SKM-1 (cell line): ENCODE results near the gene KRTAP5-1.

Experiments
- DNase-seq: peaks from one replicate; lab custom pipeline; 2025; ENCODE audit not compliant: unreplicated experiment; lab: John Stamatoyannopoulos, UW

Gene KRTAP5-1

DNA sequence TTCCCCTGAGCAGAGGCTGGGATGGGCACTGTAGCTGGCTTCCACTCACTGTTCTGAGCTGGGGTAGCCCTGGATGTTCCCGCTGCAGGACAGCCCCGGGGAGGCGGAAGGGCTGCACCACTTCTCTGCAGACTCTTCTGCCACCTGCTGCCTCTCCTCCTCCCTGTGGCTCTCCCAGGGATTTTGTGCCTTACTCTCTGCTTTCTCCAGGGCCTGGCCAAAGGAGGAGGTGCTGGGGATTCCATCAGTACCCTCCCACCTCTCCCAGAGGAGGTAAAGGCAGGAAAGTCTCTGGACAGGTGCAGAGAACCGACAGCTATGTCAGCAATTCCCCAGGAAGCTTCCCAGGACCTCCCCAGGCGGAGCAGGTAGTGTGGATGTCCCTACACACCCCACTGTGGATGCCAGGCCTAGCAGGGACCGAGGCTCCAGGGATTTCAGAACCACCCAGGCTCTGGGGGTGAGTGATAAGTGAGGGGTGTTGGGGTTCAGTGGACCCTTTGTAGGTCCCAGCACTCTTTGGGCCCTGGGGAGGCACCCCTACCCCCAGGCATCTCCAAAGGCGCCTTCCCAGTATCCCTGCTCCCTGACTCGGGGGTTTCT lies 24.3 kb downstream of the KRTAP5-1 start:
- no peak for DNase-seq

- no peak for DNase-seq
Measured at GRCh38 chr11:1560002-1560648, 25.0 kb downstream of the KRTAP5-1 start.

DNA sequence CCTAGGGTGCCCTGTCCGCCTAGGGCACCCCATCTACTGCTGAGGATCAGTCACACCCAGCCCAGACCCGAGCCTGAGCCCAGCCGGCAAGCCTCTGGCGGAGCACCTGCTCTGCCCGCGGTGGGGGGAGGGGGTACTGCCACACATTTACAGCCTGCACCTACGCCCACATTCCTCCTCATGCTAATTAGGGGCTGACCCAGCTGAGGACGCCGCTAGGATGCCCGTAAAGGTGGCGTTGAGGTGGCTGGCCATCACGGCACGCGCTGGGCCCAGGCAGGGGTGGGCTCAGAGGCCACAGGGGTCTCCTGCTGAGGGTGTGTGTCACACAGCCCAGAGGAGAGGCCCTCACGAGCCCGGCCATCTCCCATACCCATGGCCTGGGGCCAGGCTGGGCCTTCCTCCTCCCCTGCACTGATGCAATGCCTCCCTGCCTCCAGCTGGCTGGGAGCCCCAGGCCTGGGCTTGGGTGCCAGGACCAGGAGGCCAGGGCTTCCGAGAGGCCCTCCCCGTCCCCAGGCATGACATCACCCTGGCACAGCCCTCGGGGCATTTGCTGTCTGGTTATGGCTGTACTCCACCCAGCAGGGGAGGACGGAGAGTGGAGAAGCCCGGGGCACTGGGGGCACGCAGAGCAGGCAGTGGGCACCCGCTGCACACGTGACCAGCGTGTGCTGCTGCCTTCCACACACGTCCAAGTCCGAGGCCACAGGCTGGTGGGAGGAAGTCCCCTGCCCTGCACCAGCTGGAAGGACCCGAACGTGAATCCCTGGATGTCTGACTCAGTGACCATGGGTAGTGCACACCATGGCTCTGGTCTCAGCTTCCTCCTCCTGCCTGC lies 25.8 kb downstream of the KRTAP5-1 start:
- no peak for DNase-seq

- no peak for DNase-seq
Measured at GRCh38 chr11:1558775-1559110, 26.3 kb downstream of the KRTAP5-1 start.

DNA sequence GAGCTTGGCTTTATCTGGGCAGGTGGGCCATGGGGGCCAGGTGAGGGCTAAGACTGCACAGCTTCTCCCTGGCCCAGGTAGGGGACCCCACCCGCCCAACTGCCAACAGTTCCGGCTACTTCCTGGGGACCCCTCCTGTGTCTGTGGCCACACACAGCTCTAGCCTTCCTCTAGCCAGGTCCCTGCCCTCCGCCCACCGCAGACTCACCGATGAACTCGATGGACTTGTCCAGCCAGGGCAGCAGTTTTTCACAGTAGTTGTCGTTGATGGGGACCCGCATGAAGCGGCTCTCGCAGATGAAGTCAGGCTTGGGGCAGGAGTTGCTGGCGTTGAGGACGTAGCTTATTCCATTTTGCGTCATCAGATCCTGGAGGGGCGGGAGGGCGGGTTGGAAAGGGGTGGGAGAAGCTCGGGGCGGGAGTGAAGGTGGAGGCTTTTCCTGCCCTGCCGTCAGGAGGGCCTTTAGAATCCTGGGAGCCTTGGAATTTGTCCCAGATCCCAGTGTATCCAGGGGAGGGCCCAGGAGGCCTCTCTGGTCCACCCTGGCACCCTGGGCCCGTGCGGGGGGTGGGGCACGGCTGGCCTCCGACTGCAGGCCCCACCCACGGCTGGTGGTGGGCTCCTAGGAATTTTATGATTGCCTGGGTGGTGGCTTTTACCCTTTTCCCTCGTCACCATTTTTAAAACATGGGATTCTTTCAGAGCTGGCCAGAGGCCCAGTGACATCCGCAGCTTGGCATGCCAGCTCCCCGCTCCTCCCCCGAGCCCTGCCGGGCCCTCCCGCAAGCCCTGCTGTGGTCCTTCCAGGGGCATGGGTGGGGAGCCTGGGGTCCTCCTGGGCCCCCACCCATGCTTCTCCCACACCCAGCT lies 26.9 kb downstream of the KRTAP5-1 start:
- no peak for DNase-seq

DNA sequence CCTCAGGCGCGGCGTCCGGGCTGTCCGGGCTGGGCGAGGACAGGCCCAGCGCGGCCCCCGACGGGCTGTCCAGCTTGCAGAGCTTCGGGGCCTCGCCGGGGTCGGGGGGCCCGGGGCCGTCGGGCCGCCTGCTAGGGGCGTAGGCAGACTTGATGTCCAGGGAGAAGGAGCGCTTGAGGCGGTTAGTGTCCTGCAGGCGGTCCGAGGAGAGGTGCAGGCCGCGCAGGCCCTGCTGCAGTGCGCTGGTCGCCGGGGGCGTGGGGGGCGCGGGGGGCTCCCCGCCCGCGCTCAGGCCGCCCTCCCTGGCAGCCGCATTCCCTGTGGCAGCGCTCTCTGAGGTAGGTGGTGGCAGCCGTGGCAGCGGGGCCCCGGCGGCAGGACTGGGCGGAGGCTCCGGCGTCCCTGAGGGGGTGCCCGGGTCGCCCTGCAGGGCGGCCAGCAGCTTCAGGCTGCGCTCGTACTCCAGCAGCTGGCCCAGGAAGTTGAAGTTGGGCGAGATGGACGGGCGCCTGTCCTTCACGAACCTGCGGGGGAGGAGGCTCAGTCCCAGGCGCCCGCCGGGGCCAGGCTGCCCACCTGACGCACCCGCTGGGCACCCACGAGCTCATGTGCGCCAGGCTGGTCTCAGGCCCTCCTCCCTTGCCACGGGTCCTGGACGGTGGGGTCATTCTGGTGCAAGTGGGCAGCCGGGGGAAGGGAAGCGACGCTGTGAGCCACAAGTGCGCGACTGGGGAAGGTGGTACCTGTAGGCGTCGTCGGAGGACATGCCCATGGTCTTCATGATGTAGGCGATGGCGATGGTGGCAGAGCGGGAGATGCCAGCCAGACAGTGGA lies 27.8 kb downstream of the KRTAP5-1 start:
- no peak for DNase-seq

DNA sequence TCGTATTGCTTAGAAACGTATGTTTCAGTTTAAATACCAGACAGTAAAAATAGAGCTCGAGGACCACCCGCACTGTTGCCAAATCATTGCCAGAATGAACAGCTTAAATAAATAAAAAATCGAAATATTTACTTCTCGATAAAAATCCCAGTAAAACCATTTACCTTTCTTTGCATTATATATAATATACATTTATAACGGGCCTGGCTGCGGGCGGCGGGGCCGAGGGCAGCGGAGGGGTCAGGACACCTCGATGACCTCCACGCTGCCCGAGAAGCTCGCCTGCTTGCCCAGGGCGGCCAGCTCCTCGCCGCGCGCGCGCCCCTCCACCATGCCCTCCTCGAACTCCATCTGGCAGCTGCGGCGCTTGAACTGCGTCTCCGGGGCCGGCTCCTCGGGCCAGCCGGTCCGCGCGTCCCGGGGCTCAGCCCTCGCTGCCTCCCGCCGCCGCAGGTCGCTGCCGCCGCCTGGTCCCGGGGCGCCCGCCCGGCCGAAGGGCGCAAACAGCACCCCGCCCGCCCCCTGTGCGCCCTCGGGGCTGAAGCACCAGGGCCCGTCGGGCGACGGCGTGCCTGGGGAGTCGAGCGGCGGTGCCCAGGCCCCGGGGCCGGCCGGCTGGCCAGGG lies 28.7 kb downstream of the KRTAP5-1 start:
- no peak for DNase-seq

GRCh38 chr11:1555713-1556153 lies 29.4 kb downstream of the KRTAP5-1 start:
- no peak for DNase-seq

GRCh38 chr11:1554981-1555712 lies 29.9 kb downstream of the KRTAP5-1 start:
- DNase-seq: no peak

- no peak for DNase-seq
Measured at GRCh38 chr11:1553808-1554594, 31.1 kb downstream of the KRTAP5-1 start.

DNA sequence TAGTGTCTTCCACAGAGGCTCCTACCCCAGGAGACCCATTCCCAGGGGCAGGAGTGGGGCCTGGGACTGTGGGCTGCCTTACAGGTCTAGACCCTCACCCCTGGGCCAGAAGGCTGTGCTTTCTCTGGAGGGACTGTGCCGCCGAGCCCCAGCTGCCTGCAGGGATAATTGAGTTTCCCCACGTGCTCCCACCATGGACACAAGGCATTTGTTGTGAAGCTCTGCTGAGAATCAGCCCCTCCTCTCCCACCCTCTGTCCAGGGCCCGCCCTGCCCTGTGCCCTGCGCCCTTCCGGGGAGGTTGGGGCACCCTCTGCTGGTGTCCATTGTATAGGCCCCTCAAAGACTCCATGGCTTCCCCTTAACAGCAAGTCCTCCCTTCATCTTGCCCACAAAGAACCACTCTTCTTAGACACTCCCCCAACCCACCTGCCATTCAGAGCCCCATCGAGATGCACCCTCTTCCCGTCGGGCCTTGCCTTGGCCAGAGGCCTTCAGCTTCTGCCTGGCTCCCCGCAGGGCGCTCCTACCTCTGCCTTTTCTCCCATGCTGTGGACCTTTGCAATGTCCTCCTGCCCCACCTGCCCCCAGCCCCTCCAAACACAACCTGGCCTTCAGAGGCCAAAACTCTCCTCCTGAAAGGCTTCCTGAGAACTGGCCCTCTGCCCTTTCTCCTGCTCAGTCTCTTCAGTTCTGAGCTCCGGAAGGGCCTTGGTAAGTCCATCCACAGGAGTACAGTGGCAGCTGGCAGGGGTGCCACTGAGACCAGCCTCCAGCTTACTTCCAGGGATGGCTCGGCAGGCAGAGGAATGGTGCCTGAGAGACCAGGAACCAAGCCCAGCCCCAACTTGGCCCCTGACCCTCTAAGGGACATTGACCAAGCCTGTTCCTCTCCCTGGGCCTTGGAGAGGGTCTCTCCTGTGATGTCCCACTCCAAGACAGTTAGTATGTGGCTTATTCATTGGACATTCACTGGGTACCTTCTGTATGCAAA lies 35.4 kb downstream of the KRTAP5-1 start:
- DNase-seq: no peak

DNA sequence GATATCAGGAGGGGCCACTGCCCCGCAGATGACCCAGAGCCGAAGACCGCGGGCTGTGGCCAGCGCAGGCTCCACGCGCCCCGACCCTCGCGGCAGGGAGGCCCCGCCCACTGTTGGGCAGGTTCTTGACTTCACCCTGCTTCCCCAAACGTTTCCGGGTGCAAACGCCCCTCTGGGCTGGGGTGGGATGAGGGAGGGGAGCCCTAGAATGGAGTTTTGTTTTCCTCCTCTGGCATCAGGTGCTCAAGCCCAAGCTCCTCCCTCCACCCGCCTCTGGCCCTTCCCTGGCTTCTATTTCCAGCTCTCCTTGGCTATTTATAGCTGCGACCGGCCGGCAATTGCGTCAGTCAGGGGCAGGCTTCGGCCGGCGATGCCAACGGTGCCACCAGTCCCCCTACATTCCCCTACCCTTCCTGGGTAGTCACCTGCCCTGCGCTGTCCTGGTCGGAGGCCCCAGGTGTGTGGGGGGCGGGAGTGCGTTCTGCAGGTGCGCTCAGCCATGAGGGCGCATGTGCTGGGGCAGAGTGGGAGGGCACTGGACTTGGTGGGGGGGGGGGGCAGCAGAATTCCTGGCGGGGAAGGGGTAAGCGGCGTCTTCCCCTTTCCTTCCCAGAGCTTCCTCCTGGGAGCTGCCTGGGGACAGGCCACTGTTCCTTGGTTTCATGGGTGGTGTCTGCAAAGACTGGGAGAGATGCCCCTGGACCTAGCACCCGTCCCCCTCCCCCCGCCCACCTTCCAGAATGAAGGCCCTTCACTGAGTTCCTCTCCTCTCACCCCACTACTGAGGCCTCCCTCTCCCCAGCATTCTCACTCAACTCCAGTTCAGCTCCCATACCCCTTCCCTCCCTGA lies 36.6 kb downstream of the KRTAP5-1 start:
- DNase-seq: no peak

DNA sequence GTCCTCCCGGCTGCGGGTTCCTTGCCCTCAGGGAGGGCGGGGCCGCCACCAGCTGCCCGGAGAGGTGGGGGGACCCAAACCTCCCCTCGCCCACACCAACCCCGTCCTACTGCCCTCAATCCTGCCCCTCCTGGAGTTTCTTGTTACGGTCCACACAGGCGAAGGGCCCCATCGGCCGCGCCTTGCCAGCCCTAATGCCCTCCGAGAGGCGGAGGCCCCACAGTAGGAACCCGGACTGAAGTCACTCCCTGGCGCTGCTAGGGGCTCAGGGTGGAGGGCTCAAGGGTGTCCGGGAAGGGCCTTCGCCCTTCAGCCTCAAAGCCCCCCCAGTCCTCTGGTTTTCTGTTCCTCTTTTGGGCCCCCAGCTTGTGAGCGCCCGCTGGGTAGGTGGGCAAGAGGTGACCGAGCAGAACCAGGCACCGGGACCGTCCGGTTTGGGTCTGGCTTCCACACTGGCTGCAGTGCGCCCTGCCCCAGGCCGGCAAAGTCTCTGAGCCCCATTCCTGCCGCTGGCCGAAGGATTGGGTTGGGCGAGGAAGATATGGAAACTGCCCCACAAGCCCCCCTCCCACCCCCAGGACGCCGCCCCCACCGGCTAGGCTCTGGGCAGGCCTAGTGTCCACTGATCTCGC lies 37.5 kb downstream of the KRTAP5-1 start:
- DNase-seq: no peak

DNA sequence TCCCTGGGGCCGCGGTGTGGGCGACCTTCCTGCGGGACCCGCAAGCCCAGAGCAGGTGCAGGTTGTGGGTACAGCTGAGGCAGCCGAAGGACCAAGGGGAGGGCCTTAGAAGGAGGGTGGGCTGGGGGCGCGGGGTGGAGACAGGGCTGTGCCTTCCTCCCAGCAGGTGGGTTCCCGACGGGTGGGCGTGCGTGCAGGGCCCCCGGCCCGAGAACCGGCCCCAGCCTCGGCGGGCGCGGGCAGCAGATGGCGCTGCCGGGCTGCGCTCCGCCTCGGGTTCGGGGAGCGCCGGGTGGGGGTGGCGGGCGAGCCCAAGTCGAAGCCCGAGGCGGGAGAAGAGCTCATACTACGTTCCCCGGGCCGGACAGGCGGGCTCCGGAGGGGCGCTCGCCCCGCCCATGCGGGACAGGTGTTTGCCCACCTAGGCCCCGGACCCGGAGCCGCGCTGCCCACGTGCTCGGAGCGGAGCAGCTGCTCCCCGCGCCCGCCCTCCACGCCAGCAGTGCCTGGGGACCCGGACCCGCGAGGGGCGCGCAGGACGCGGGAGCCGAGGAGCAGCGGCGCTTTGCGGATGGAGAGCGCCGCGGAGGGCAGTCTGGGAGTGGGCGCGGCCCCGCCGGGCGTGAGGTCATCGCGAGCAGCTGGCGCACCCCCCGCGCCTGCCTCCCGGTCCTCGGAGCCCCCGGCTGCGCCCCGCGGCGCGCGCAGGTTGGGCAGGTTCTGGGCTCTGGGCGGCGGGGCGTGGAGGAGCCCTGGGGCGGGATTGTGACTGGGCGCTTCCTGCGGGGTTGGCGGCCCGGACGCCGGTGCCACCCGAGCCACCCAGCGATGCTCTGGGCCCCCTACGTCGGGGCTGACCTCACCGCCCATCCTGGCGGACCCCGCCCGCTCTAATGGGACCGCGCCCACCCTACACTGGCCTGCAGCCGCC lies 38.3 kb downstream of the KRTAP5-1 start:
- DNase-seq: no peak

GRCh38 chr11:1546077-1546535 lies 39.0 kb downstream of the KRTAP5-1 start:
- DNase-seq: no peak
